Skeletal muscle tissue (tissue), 4 donors: ENCODE measurements around the gene KRTAP4-12. TPM values are rescaled to one million over a fixed set of nuclear protein-coding genes. Genes with fewer than 3 reads are reported as not detected.
"Not testable (repeated sequence)": the region's sequence is repeated elsewhere in the genome, so short reads cannot be mapped to it uniquely, and the experiment has no call there.

ENCODE experiments used
- H3K27ac ChIP-seq: one replicate; pipeline ENCODE4 v1.7.0; 2013; ENCODE audit warnings: mild to moderate bottlenecking, low read depth, low read length, inconsistent platforms
- H3K27me3 ChIP-seq, 3 donors: one replicate each; pipeline ENCODE4 v1.7.0; 2013; ENCODE audit warnings: low read length in 3 of 3; ENCODE audit not compliant: control insufficient read depth in 3 of 3, insufficient read depth in 3 of 3
- H3K36me3 ChIP-seq, 3 donors: one replicate each; pipeline ENCODE4 v1.7.0; 2013; ENCODE audit warnings: low read length in 3 of 3; ENCODE audit not compliant: control insufficient read depth in 3 of 3, insufficient read depth in 3 of 3
- H3K4me1 ChIP-seq, 3 donors: one replicate each; pipeline ENCODE4 v1.7.0; 2013; ENCODE audit warnings: low read length in 3 of 3, mild to moderate bottlenecking in 3 of 3; ENCODE audit not compliant: control insufficient read depth in 3 of 3, insufficient read depth in 3 of 3
- H3K4me3 ChIP-seq, 3 donors: one replicate each; pipeline ENCODE4 v1.7.0; 2013; ENCODE audit warnings: low read length in 3 of 3
- H3K9ac ChIP-seq, 3 donors: one replicate each; pipeline ENCODE4 v1.7.0; 2013; ENCODE audit warnings: low read length in 3 of 3, mild to moderate bottlenecking in 3 of 3, moderate library complexity in 2 of 3, low read depth in 1 of 3
- H3K9me3 ChIP-seq, 3 donors: one replicate each; pipeline ENCODE4 v1.7.0; 2013; ENCODE audit warnings: low read length in 3 of 3; ENCODE audit not compliant: control insufficient read depth in 3 of 3
- total RNA-seq: library from RNA; depleted of rRNA; stranded (reverse); fragments of >200 nt; gene quantifications from one replicate; pipeline ENCODE4 v1.2.3, GENCODE V29; 2014
- donor health status: Osteomylitis.

Gene KRTAP4-12
- not detected for total RNA-seq

GRCh38 chr17:41123991-41124371 lies at the start of gene KRTAP4-12:
KRTAP4-12 (minus strand) TSS chr17:41124182; CDS start chr17:41124122, 60 bp downstream.
- H3K27ac ChIP-seq: not testable (repeated sequence)

GRCh38 chr17:41171886-41172285 lies 47.9 kb upstream of the KRTAP4-12 start:
- Histone ChIP-seq H3K9me3 (no peaks in the 10 kb centered on the region), H3K4me3 (no peak overlapping the region), H3K36me3 (no peaks in the 10 kb centered on the region), H3K4me1 (no peaks in the 10 kb centered on the region), H3K27me3 (peaks cover 5 to 7% (median 5%) of the 10 kb centered on the region in 3 donors), H3K9ac (no peak overlapping the region), H3K27ac (no peak overlapping the region)

More at GRCh38 chr17:41123991-41124371, at the start of gene KRTAP4-12:
- H3K9ac ChIP-seq, H3K27me3 ChIP-seq, H3K9me3 ChIP-seq, H3K36me3 ChIP-seq, H3K4me3 ChIP-seq, H3K4me1 ChIP-seq: not testable (repeated sequence)

GRCh38 chr17:41168121-41168520 lies 44.1 kb upstream of the KRTAP4-12 start, which contains the start of gene KRTAP4-3:
KRTAP4-3 (minus strand) TSS chr17:41168221; CDS start chr17:41168172, 49 bp downstream.
- Histone ChIP-seq H3K9ac (no peak within 1 kb of the TSS), H3K9me3 (no peaks in the 10 kb centered on the region), H3K27ac (no peak within 1 kb of the TSS)

GRCh38 chr17:41167561-41167960 lies 43.6 kb upstream of the KRTAP4-12 start:
- peaks cover 0 to 5% (median 0%) of the 10 kb centered on the region in 3 donors for H3K27me3 ChIP-seq
- H3K4me1 ChIP-seq: no peaks in the 10 kb centered on the region
- no peak overlapping the region for H3K9ac ChIP-seq
- no peak overlapping the region for H3K4me3 ChIP-seq
- no peak overlapping the region for H3K27ac ChIP-seq
- no peaks in the 10 kb centered on the region for H3K9me3 ChIP-seq
- H3K36me3 ChIP-seq: no peaks in the 10 kb centered on the region

More at GRCh38 chr17:41168121-41168520, 44.1 kb upstream of the KRTAP4-12 start, which contains the start of gene KRTAP4-3:
- no peaks in the 10 kb centered on the region for H3K36me3 ChIP-seq
- no peaks in the 10 kb centered on the region for H3K4me1 ChIP-seq
- H3K4me3 ChIP-seq: no peak within 1 kb of the TSS
- no peaks in the 10 kb centered on the region for H3K27me3 ChIP-seq

- no peaks in the 10 kb centered on the region for H3K4me1 ChIP-seq
- no peak overlapping the region for H3K4me3 ChIP-seq
- H3K9me3 ChIP-seq: no peaks in the 10 kb centered on the region
- H3K27me3 ChIP-seq: peaks cover 5 to 14% (median 6%) of the 10 kb centered on the region in 3 donors
- H3K9ac ChIP-seq: no peak overlapping the region
- H3K27ac ChIP-seq: no peak overlapping the region
- no peaks in the 10 kb centered on the region for H3K36me3 ChIP-seq
Observed at GRCh38 chr17:41163828-41164227, 39.8 kb upstream of the KRTAP4-12 start.

GRCh38 chr17:41160648-41161047 lies 36.7 kb upstream of the KRTAP4-12 start, which contains the start of gene KRTAP4-4:
KRTAP4-4 (minus strand) TSS chr17:41160748; CDS start chr17:41160691, 57 bp downstream.
- H3K4me1 ChIP-seq: no peaks in the 10 kb centered on the region
- H3K27ac ChIP-seq: no peak within 1 kb of the TSS
- H3K27me3 ChIP-seq: peaks cover 5 to 16% (median 8%) of the 10 kb centered on the region in 3 donors
- no peak within 1 kb of the TSS for H3K9ac ChIP-seq
- no peak within 1 kb of the TSS for H3K4me3 ChIP-seq
- no peaks in the 10 kb centered on the region for H3K36me3 ChIP-seq
- no peaks in the 10 kb centered on the region for H3K9me3 ChIP-seq

- not testable (repeated sequence) for H3K9me3 ChIP-seq, H3K27ac ChIP-seq, H3K9ac ChIP-seq, H3K36me3 ChIP-seq, H3K4me1 ChIP-seq, H3K4me3 ChIP-seq
- peaks cover 5 to 16% (median 8%) of the 10 kb centered on the region in 3 donors for H3K27me3 ChIP-seq
Observed at GRCh38 chr17:41160190-41160589, 36.2 kb upstream of the KRTAP4-12 start.

GRCh38 chr17:41153856-41154255 lies 29.9 kb upstream of the KRTAP4-12 start:
- peaks cover 2 to 4% (median 3%) of the 10 kb centered on the region in 3 donors for H3K27me3 ChIP-seq
- H3K4me1 ChIP-seq: no peaks in the 10 kb centered on the region
- H3K27ac ChIP-seq: no peak overlapping the region
- no peak overlapping the region for H3K4me3 ChIP-seq
- no peak overlapping the region for H3K9ac ChIP-seq
- no peaks in the 10 kb centered on the region for H3K9me3 ChIP-seq
- H3K36me3 ChIP-seq: no peaks in the 10 kb centered on the region

- Histone ChIP-seq H3K9me3 (no peaks in the 10 kb centered on the region), H3K27me3 (peaks cover 0 to 3% (median 2%) of the 10 kb centered on the region in 3 donors), H3K9ac (no peak overlapping the region), H3K4me1 (no peaks in the 10 kb centered on the region), H3K27ac (no peak overlapping the region), H3K4me3 (no peak overlapping the region), H3K36me3 (no peaks in the 10 kb centered on the region)
Observed at GRCh38 chr17:41151525-41151924, 27.5 kb upstream of the KRTAP4-12 start.

- H3K9me3 ChIP-seq: no peaks in the 10 kb centered on the region
- H3K27ac ChIP-seq: no peak overlapping the region
- H3K36me3 ChIP-seq: no peaks in the 10 kb centered on the region
- H3K4me1 ChIP-seq: no peaks in the 10 kb centered on the region
- H3K9ac ChIP-seq: no peak overlapping the region
- peaks cover 0 to 3% (median 2%) of the 10 kb centered on the region in 3 donors for H3K27me3 ChIP-seq
- no peak overlapping the region for H3K4me3 ChIP-seq
Observed at GRCh38 chr17:41150026-41150425, 26.0 kb upstream of the KRTAP4-12 start.
